ENCODE results near the gene DENND2A.
A peak's percentile ranks its signal among the peaks of the same experiment; 100 is the strongest.
"Not testable (repeated sequence)": the region's sequence is repeated elsewhere in the genome, so short reads cannot be mapped to it uniquely, and the experiment has no call there.

DENND2A gene

GRCh38 chr7:140506788-140507464 is 133.7 kb downstream of the DENND2A start:
- H3K4me3 ChIP-seq (ENCODE audit: low read length): no peak overlapping the region
- H3K9ac ChIP-seq (ENCODE audit: low read depth, low read length): no peak overlapping the region
- no peaks in the 10 kb centered on the region for H3K9me3 ChIP-seq (replicated peaks; ENCODE audit: low read length)
- H3K4me2 ChIP-seq (ENCODE audit: low read length): no peak overlapping the region
- peaks cover 4% of the 10 kb centered on the region for H3K4me1 ChIP-seq (ENCODE audit: control insufficient read depth, insufficient read depth, low read length)
- no peaks in the 10 kb centered on the region for H3K27me3 ChIP-seq (ENCODE audit: control insufficient read depth, insufficient read depth, low read length)
- H3K36me3 ChIP-seq (ENCODE audit: insufficient read depth, low read length): no peaks in the 10 kb centered on the region

GRCh38 chr7:140501966-140502365 is 138.6 kb downstream of the DENND2A start:
- Histone ChIP-seq H3K9ac (ENCODE audit: low read depth, low read length) (no peak overlapping the region), H3K4me1 (ENCODE audit: control insufficient read depth, insufficient read depth, low read length) (peaks cover 2% of the 10 kb centered on the region), H3K4me2 (ENCODE audit: low read length) (no peak overlapping the region), H3K4me3 (ENCODE audit: low read length) (no peak overlapping the region), H3K36me3 (ENCODE audit: insufficient read depth, low read length) (no peaks in the 10 kb centered on the region), H3K27me3 (ENCODE audit: control insufficient read depth, insufficient read depth, low read length) (no peaks in the 10 kb centered on the region), H3K9me3 (replicated peaks; ENCODE audit: low read length) (no peaks in the 10 kb centered on the region)

- H3K9me3 ChIP-seq (replicated peaks; ENCODE audit: low read length); H3K4me2 ChIP-seq (ENCODE audit: low read length); H3K4me3 ChIP-seq (ENCODE audit: low read length); H3K27me3 ChIP-seq (ENCODE audit: control insufficient read depth, insufficient read depth, low read length); H3K4me1 ChIP-seq (ENCODE audit: control insufficient read depth, insufficient read depth, low read length); H3K9ac ChIP-seq (ENCODE audit: low read depth, low read length); H3K36me3 ChIP-seq (ENCODE audit: insufficient read depth, low read length): not testable (repeated sequence)
Measured at GRCh38 chr7:140497807-140498206, 142.8 kb downstream of the DENND2A start.

DNA sequence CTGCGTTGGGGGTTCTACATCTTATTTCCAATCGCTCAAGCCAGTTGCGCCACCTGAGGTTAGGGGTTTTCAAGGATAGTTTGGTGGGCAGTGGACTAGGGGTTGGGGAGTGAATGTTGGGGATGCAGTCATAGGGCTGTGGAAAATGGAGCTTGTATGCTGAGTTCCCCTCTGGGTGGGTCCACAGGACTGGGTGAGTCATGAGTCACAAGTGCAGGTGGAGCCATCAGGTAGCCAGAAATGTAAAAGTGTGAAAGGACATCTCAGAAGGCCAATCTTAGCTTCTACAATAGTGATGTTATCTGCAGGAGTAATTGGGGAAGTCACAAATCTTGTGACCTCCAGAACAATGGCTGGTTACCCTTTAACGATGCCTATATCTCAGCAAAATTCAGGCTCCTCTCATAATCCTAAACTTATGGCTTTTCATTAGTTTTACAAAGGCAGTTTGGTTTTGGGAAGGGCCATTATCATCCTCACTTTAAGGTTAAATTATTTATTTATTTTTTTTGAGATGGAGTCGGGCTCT is 143.3 kb downstream of the DENND2A start:
- no peaks in the 10 kb centered on the region for H3K27me3 ChIP-seq (ENCODE audit: control insufficient read depth, insufficient read depth, low read length)
- H3K36me3 ChIP-seq (ENCODE audit: insufficient read depth, low read length): no peaks in the 10 kb centered on the region
- H3K4me3 ChIP-seq (ENCODE audit: low read length): no peak overlapping the region
- no peaks in the 10 kb centered on the region for H3K9me3 ChIP-seq (replicated peaks; ENCODE audit: low read length)
- no peak overlapping the region for H3K4me2 ChIP-seq (ENCODE audit: low read length)
- no peaks in the 10 kb centered on the region for H3K4me1 ChIP-seq (ENCODE audit: control insufficient read depth, insufficient read depth, low read length)
- no peak overlapping the region for H3K9ac ChIP-seq (ENCODE audit: low read depth, low read length)

DNA sequence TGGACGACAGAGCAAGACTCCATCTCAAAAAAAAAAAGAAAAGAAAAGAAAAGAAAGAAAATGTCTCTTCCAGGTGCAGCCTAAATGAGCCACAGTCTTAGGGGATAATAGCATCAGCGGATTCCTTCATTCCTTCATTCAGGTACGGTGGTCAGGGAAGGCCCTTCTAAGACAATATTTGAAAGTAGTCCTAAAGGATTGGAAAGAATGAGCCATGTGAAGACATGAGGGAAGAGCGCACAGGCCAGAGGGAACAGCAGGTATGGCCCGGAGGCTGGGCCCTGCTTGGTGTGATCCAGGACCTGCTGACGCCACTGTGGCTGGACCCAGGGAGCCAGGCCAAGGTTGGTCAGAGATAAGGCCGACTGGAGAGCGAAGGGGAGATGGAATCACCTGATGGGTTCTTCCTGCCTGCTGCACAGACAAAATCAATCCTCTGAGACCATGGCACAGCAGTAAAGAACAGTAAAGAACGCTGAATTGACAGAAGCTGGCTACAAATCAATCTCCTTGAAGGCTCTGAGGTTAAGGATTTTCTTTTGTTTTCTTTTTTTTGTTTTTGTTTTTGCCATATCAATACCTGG is 145.0 kb downstream of the DENND2A start:
- no peak overlapping the region for H3K4me3 ChIP-seq (ENCODE audit: low read length)
- H3K9ac ChIP-seq (ENCODE audit: low read depth, low read length): no peak overlapping the region
- H3K36me3 ChIP-seq (ENCODE audit: insufficient read depth, low read length): no peaks in the 10 kb centered on the region
- H3K4me1 ChIP-seq (ENCODE audit: control insufficient read depth, insufficient read depth, low read length): no peaks in the 10 kb centered on the region
- H3K9me3 ChIP-seq (replicated peaks; ENCODE audit: low read length): no peaks in the 10 kb centered on the region
- no peak overlapping the region for H3K4me2 ChIP-seq (ENCODE audit: low read length)
- H3K27me3 ChIP-seq (ENCODE audit: control insufficient read depth, insufficient read depth, low read length): no peaks in the 10 kb centered on the region

GRCh38 chr7:140494867-140495266 is 145.7 kb downstream of the DENND2A start:
- no peaks in the 10 kb centered on the region for H3K36me3 ChIP-seq (ENCODE audit: insufficient read depth, low read length)
- H3K27me3 ChIP-seq (ENCODE audit: control insufficient read depth, insufficient read depth, low read length): no peaks in the 10 kb centered on the region
- no peak overlapping the region for H3K4me3 ChIP-seq (ENCODE audit: low read length)

GRCh38 chr7:140489026-140489359 is 151.6 kb downstream of the DENND2A start:
- Histone ChIP-seq H3K36me3 (ENCODE audit: insufficient read depth, low read length) (no peaks in the 10 kb centered on the region), H3K4me2 (ENCODE audit: low read length) (no peak overlapping the region), H3K4me1 (ENCODE audit: control insufficient read depth, insufficient read depth, low read length) (no peaks in the 10 kb centered on the region), H3K9me3 (replicated peaks; ENCODE audit: low read length) (no peaks in the 10 kb centered on the region), H3K27me3 (ENCODE audit: control insufficient read depth, insufficient read depth, low read length) (peaks cover 11% of the 10 kb centered on the region), H3K9ac (ENCODE audit: low read depth, low read length) (no peak overlapping the region), H3K4me3 (ENCODE audit: low read length) (no peak overlapping the region)

More at GRCh38 chr7:140494867-140495266, 145.7 kb downstream of the DENND2A start:
- Histone ChIP-seq H3K9ac (ENCODE audit: low read depth, low read length) (no peak overlapping the region), H3K4me1 (ENCODE audit: control insufficient read depth, insufficient read depth, low read length) (no peaks in the 10 kb centered on the region), H3K9me3 (replicated peaks; ENCODE audit: low read length) (no peaks in the 10 kb centered on the region), H3K4me2 (ENCODE audit: low read length) (no peak overlapping the region)

DNA sequence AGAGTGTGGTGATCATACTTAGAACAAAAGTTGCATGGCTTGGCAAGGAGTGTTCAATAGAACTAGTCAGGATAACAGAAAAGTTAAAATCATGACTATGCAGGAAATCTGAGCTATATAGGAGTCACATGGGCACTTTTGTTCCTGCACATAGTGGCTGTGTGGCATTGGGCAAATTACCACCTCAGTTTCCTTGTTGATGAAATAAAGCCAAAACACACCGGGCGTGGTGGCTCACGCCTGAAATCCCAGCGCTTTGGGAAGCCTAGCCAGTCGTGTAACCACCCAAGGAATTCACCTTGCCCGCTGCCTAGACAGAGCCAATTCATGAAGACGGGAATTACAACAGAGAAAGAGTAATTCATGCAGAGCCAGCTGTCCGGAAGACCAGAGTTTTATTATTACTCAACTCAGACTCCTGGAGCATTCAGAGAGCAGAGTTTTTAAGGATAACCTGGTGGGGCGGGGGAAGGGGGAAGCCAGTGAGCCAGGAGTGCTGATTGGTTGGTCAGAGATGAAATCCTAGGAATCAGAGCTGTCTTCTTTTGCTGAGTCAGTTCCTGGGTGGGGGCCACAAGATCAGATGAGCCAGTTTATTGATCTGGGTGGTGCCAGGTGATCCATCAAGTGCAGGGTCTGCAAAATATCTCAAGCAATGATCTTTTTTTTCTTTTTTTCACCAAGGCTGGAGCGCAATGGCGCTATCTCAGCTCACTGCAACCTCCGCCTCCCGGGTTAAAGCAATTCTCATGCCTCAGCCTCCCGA is 154.9 kb downstream of the DENND2A start:
- H3K36me3 ChIP-seq (ENCODE audit: insufficient read depth, low read length): no peaks in the 10 kb centered on the region
- no peak overlapping the region for H3K9ac ChIP-seq (ENCODE audit: low read depth, low read length)
- peaks cover 20% of the 10 kb centered on the region for H3K27me3 ChIP-seq (ENCODE audit: control insufficient read depth, insufficient read depth, low read length)
- no peak overlapping the region for H3K4me3 ChIP-seq (ENCODE audit: low read length)
- peak overlapping the region; percentile 35 for H3K4me2 ChIP-seq (ENCODE audit: low read length)
- H3K4me1 ChIP-seq (ENCODE audit: control insufficient read depth, insufficient read depth, low read length): no peaks in the 10 kb centered on the region
- H3K9me3 ChIP-seq (replicated peaks; ENCODE audit: low read length): no peaks in the 10 kb centered on the region

GRCh38 chr7:140484951-140485499 is 155.6 kb downstream of the DENND2A start:
- H3K4me1 ChIP-seq (ENCODE audit: control insufficient read depth, insufficient read depth, low read length): no peaks in the 10 kb centered on the region
- no peak overlapping the region for H3K4me2 ChIP-seq (ENCODE audit: low read length)
- peaks cover 20% of the 10 kb centered on the region for H3K27me3 ChIP-seq (ENCODE audit: control insufficient read depth, insufficient read depth, low read length)
- H3K9me3 ChIP-seq (replicated peaks; ENCODE audit: low read length): no peaks in the 10 kb centered on the region
- H3K36me3 ChIP-seq (ENCODE audit: insufficient read depth, low read length): no peaks in the 10 kb centered on the region
- H3K9ac ChIP-seq (ENCODE audit: low read depth, low read length): no peak overlapping the region
- H3K4me3 ChIP-seq (ENCODE audit: low read length): no peak overlapping the region

DNA sequence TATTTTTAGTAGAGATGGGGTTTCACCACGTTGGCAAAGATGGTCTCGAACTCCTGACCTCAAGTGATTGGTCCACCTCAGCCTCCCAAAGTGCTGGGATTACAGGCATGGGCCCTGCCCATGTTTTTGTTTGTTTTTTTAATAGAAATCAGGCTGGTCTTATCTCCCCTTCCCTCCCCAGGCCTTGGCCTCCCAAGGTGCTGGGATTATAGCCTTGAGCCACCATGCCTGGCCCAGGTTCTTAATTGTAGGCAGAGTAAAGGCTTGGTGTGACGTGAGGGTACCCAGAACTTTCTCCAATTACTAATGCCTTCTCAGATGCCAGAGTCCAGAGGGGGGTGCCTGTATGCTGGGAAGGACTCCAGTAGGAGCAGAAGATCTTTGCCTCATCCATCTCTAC is 156.1 kb downstream of the DENND2A start:
- no peak overlapping the region for H3K4me2 ChIP-seq (ENCODE audit: low read length)
- H3K4me1 ChIP-seq (ENCODE audit: control insufficient read depth, insufficient read depth, low read length): peaks cover 3% of the 10 kb centered on the region
- no peak overlapping the region for H3K9ac ChIP-seq (ENCODE audit: low read depth, low read length)
- peaks cover 20% of the 10 kb centered on the region for H3K27me3 ChIP-seq (ENCODE audit: control insufficient read depth, insufficient read depth, low read length)
- H3K9me3 ChIP-seq (replicated peaks; ENCODE audit: low read length): no peaks in the 10 kb centered on the region
- no peak overlapping the region for H3K4me3 ChIP-seq (ENCODE audit: low read length)
- H3K36me3 ChIP-seq (ENCODE audit: insufficient read depth, low read length): no peaks in the 10 kb centered on the region

- Histone ChIP-seq H3K9me3 (replicated peaks; ENCODE audit: low read length) (no peaks in the 10 kb centered on the region), H3K36me3 (ENCODE audit: insufficient read depth, low read length) (no peaks in the 10 kb centered on the region), H3K4me1 (ENCODE audit: control insufficient read depth, insufficient read depth, low read length) (peaks cover 3% of the 10 kb centered on the region), H3K4me2 (ENCODE audit: low read length) (peak overlapping the region; percentile 93), H3K4me3 (ENCODE audit: low read length) (peak overlapping the region; percentile 89), H3K27me3 (ENCODE audit: control insufficient read depth, insufficient read depth, low read length) (peaks cover 13% of the 10 kb centered on the region), H3K9ac (ENCODE audit: low read depth, low read length) (peak overlapping the region; percentile 93)
Measured at GRCh38 chr7:140479739-140480084, 160.9 kb downstream of the DENND2A start.
